ENCODE measurements around the gene ABCA2. TPM values are rescaled to one million over a fixed set of nuclear protein-coding genes. Genes with fewer than 3 reads are reported as not detected.

Gene ABCA2
- polyA plus RNA-seq, 1 experiment: 16.0 TPM

DNA sequence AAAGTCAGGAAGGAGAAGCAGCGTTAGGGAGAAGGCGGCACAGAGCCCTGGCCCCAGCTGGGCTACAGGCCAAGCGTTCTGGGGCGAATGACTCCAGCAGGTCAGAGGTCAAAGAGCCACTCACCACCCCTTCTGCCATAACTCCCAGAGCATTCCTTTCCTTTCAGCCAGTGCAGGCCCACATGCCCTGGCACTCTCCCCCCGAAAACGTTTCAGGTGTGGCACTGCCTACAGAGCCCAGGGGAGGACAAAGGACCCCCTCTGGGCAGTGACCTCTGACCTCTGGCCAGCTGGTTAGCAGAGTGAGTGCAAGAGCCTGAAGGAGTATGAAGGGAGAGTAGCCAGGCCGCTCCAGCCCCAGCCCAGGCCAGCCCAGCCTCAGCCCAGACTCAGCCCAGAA is 4.9 kb downstream of the ABCA2 start:
- Histone ChIP-seq H3K36me3 (ENCODE audit: control insufficient read depth, insufficient read depth, low read length) (peaks cover 6% of the 10 kb centered on the region), H3K4me3 (ENCODE audit: low read depth, low read length) (no peak overlapping the region), H3K27me3 (ENCODE audit: control insufficient read depth, insufficient read depth, low read length) (no peaks in the 10 kb centered on the region)
- CTCF ChIA-PET: interaction anchor here (10.7 kb wide), 1 partner anchor 13 kb away, joined by 50 read pairs; no protein-coding TSS in a partner anchor
- no peak for DNase-seq (ENCODE audit: low read depth)
- no peak for TF ChIP-seq CTCF (IDR thresholded peaks at IDR 0.05; ENCODE audit: insufficient read depth, low read depth, low read length)
- POLR2A ChIA-PET: no interaction called here

DNA sequence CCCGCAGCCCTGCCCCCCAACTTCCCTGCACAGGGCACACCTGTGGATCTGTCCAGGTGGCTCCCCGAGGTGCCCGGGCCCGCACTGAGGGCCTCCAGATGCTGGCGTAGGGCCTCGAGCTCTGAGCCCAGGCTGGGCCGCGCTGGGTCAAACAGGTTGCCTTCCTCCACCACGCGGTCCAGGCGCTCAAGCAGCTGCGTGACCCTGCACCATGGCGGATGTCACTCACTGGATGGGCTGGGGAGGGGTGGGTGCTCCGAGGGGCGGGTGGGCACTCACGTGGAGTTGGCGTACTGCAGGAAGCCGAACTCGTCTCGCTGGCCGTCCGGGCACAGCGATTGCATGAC is 5.4 kb downstream of the ABCA2 start:
- Histone ChIP-seq H3K36me3 (ENCODE audit: control insufficient read depth, insufficient read depth, low read length) (peaks cover 8% of the 10 kb centered on the region), H3K27me3 (ENCODE audit: control insufficient read depth, insufficient read depth, low read length) (no peaks in the 10 kb centered on the region), H3K4me3 (ENCODE audit: low read depth, low read length) (no peak overlapping the region)
- DNase-seq (ENCODE audit: low read depth): no peak
- ChIA-PET CTCF (interaction anchor here (0.8 to 10.7 kb wide), 2 partner anchors 13 to 214 kb away, joined by 3 to 50 read pairs; no protein-coding TSS in a partner anchor), POLR2A (no interaction called here)
- TF ChIP-seq CTCF (IDR thresholded peaks at IDR 0.05; ENCODE audit: insufficient read depth, low read depth, low read length): no peak

- DNase-seq (ENCODE audit: low read depth): no peak
- CTCF ChIA-PET: interaction anchor here (0.8 to 10.7 kb wide), 3 partner anchors 14 to 215 kb away, joined by 3 to 50 read pairs (median 6); no protein-coding TSS in a partner anchor
- POLR2A ChIA-PET: no interaction called here
Measured at GRCh38 chr9:137021979-137022661, 5.9 kb downstream of the ABCA2 start.

DNA sequence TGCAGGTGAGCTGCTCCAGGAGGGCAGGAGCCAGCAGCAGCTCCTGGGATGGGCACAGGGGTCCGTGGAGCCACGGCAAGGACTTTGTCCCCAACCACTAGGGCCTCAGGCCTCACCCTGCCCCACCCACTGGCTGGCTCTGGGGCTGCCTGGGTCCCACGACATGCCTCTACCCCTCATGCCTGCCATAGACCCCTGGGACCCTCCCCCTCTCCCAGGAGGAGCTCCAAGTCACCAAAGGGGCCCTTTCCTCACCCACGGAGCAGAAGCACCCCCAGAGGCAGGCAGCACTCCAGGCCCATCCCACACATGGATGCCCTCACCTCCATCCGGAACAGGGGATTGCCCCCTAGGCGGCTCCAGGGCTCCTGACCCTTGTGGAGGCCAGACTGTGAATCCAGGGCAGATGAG is 6.5 kb downstream of the ABCA2 start:
- no peak for TF ChIP-seq CTCF (IDR thresholded peaks at IDR 0.05; ENCODE audit: insufficient read depth, low read depth, low read length)
- no peak for DNase-seq (ENCODE audit: low read depth)
- ChIA-PET POLR2A (no interaction called here), CTCF (interaction anchor here (1.4 to 10.7 kb wide), 4 partner anchors 8 to 74 kb away, joined by 4 to 50 read pairs (median 12); partner anchors contain the start of genes ABCA2 and FUT7)
- no peaks in the 10 kb centered on the region for H3K27me3 ChIP-seq (ENCODE audit: control insufficient read depth, insufficient read depth, low read length)
- no peak overlapping the region for H3K4me3 ChIP-seq (ENCODE audit: low read depth, low read length)
- peaks cover 12% of the 10 kb centered on the region for H3K36me3 ChIP-seq (ENCODE audit: control insufficient read depth, insufficient read depth, low read length)

More at GRCh38 chr9:137021979-137022661, 5.9 kb downstream of the ABCA2 start:
- Histone ChIP-seq H3K36me3 (ENCODE audit: control insufficient read depth, insufficient read depth, low read length) (peaks cover 12% of the 10 kb centered on the region), H3K4me3 (ENCODE audit: low read depth, low read length) (no peak overlapping the region), H3K27me3 (ENCODE audit: control insufficient read depth, insufficient read depth, low read length) (no peaks in the 10 kb centered on the region)
- TF ChIP-seq CTCF (IDR thresholded peaks at IDR 0.05; ENCODE audit: insufficient read depth, low read depth, low read length): no peak

DNA sequence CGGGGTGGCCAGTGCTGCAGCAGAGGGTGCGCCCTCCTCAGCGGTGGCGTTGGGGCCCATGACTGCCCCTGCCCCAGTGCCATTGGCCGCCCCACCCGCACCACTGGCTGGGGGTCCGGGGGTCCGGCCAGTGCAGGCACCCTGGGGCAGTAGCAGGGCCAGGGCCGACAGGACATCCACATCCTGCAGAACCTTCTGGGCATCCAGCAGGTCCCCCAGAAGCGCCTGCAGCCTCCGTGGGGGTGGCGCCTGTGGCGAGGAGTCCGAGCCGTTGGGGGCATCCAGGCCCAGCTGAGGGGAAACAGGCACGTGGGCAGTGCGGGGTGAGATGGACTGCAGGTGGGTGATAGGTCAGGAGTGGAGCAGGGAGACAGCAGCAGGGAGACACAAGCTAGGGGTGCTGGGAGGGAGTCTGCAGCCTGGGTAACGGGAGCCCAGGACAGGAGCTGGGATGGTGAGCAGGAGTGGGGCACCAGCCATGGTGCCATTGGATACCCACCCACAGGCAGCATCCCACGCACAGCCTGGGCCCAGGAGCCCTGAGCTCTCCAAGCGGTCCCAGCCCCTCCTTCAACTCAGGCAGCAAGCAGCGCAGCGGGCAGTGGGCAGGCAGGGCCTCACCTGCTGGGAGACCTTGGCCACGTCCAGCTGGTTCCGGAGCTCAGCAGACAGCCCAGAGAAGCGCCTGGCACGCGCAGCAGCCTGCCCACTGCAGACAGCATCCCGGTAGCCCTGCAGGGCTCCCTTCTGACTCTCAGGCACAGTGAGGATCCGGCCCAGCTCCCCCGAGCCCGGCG is 7.1 kb downstream of the ABCA2 start:
- no peak overlapping the region for H3K4me3 ChIP-seq (ENCODE audit: low read depth, low read length)
- DNase-seq (ENCODE audit: low read depth): no peak
- no peaks in the 10 kb centered on the region for H3K27me3 ChIP-seq (ENCODE audit: control insufficient read depth, insufficient read depth, low read length)
- H3K36me3 ChIP-seq (ENCODE audit: control insufficient read depth, insufficient read depth, low read length): peaks cover 15% of the 10 kb centered on the region
- TF ChIP-seq CTCF (IDR thresholded peaks at IDR 0.05; ENCODE audit: insufficient read depth, low read depth, low read length): no peak
- ChIA-PET POLR2A (no interaction called here), CTCF (interaction anchor here (1.2 to 10.7 kb wide), 5 partner anchors 8 to 73 kb away, joined by 3 to 50 read pairs (median 6); partner anchors contain the start of genes ABCA2 and FUT7)
